ENCODE measurements around the gene DNAJB7. TPM values are rescaled to one million over a fixed set of nuclear protein-coding genes. Genes with fewer than 3 reads are reported as not detected.

The DNAJB7 gene
- total and polyA plus RNA-seq, 9 donors: not detected

GRCh38 chr22:40894417-40894816 is 32.5 kb upstream of the DNAJB7 start:
- H3K36me3 ChIP-seq: no peaks in the 10 kb centered on the region
- no peak overlapping the region for H3K4me3 ChIP-seq
- no peaks in the 10 kb centered on the region for H3K9me3 ChIP-seq
- DNase-seq: no peak
- no peak overlapping the region for H3K27ac ChIP-seq
- 95% methylated on average over 4 of the region's 4 CpGs for WGBS, 3 donors
- no peaks in the 10 kb centered on the region for H3K4me1 ChIP-seq (ENCODE audit: insufficient read depth)
- no peaks in the 10 kb centered on the region for H3K27me3 ChIP-seq
- TF ChIP-seq, protein P1, sequence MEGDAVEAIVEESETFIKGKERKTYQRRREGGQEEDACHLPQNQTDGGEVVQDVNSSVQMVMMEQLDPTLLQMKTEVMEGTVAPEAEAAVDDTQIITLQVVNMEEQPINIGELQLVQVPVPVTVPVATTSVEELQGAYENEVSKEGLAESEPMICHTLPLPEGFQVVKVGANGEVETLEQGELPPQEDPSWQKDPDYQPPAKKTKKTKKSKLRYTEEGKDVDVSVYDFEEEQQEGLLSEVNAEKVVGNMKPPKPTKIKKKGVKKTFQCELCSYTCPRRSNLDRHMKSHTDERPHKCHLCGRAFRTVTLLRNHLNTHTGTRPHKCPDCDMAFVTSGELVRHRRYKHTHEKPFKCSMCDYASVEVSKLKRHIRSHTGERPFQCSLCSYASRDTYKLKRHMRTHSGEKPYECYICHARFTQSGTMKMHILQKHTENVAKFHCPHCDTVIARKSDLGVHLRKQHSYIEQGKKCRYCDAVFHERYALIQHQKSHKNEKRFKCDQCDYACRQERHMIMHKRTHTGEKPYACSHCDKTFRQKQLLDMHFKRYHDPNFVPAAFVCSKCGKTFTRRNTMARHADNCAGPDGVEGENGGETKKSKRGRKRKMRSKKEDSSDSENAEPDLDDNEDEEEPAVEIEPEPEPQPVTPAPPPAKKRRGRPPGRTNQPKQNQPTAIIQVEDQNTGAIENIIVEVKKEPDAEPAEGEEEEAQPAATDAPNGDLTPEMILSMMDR (IDR thresholded peaks at IDR 0.05): no peak
- no peak for TF ChIP-seq EP300 (IDR thresholded peaks at IDR 0.05)
- no peak for TF ChIP-seq POLR2A (IDR thresholded peaks at IDR 0.05)
- intact Hi-C loops (cut with DNase I): no loop called here

- Histone ChIP-seq H3K36me3 (no peaks in the 10 kb centered on the region), H3K9me3 (no peaks in the 10 kb centered on the region), H3K4me3 (no peak overlapping the region), H3K4me1 (ENCODE audit: insufficient read depth) (no peaks in the 10 kb centered on the region), H3K27me3 (no peaks in the 10 kb centered on the region), H3K27ac (no peak overlapping the region)
- TF ChIP-seq POLR2A (IDR thresholded peaks at IDR 0.05) (no peak), EP300 (IDR thresholded peaks at IDR 0.05) (no peak)
- TF ChIP-seq, protein P1 (IDR thresholded peaks at IDR 0.05): no peak
- DNase-seq: no peak
- intact Hi-C loops (cut with DNase I): no loop called here
- WGBS, 3 donors: 80 to 91% (median 86%) methylated on average over 3 of the region's 3 CpGs
These were observed 29.0 kb upstream of the DNAJB7 start for GRCh38 chr22:40890881-40891280.

DNA sequence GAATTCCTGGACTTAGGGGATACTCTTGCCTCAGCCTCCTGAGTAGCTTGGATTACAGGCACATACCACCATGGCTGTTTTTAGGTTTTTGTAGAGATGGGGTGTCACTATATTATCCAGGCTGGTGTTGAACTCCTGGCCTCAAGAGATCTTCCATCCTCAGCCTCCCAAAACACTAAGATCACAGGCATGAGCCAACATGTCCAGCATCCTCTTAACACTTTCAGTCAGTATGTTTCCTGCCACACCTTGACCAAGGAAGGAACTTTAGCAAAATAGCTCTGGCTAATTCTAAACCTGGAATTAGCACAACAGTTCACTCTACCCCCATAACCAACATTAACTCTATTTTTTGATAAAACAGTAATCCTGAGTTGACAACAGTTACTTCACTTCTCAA is 27.2 kb upstream of the DNAJB7 start:
- Histone ChIP-seq H3K27me3 (no peaks in the 10 kb centered on the region), H3K4me3 (no peak overlapping the region), H3K9me3 (no peaks in the 10 kb centered on the region), H3K27ac (no peak overlapping the region), H3K36me3 (no peaks in the 10 kb centered on the region), H3K4me1 (ENCODE audit: insufficient read depth) (no peaks in the 10 kb centered on the region)
- TF ChIP-seq, protein P1 (IDR thresholded peaks at IDR 0.05): no peak
- TF ChIP-seq EP300 (IDR thresholded peaks at IDR 0.05): no peak
- no peak for TF ChIP-seq POLR2A (IDR thresholded peaks at IDR 0.05)
- intact Hi-C loops (cut with DNase I): no loop called here
- DNase-seq: no peak

GRCh38 chr22:40878922-40879321 is 17.0 kb upstream of the DNAJB7 start:
- intact Hi-C loops (cut with DNase I): no loop called here
- WGBS, 3 donors: 66 to 73% (median 66%) methylated on average over 2 of the region's 2 CpGs
- no peak overlapping the region for H3K4me3 ChIP-seq
- no peak overlapping the region for H3K27ac ChIP-seq
- H3K4me1 ChIP-seq (ENCODE audit: insufficient read depth): no peaks in the 10 kb centered on the region
- TF ChIP-seq POLR2A (IDR thresholded peaks at IDR 0.05): no peak
- TF ChIP-seq, protein P1 (IDR thresholded peaks at IDR 0.05): no peak
- DNase-seq: no peak
- H3K36me3 ChIP-seq: no peaks in the 10 kb centered on the region
- H3K9me3 ChIP-seq: no peaks in the 10 kb centered on the region
- H3K27me3 ChIP-seq: no peaks in the 10 kb centered on the region

- 44 to 54% (median 52%) methylated on average over 3 of the region's 3 CpGs for WGBS, 3 donors
- H3K36me3 ChIP-seq: no peaks in the 10 kb centered on the region
- no peaks in the 10 kb centered on the region for H3K4me1 ChIP-seq (ENCODE audit: insufficient read depth)
- no peak for DNase-seq
- H3K4me3 ChIP-seq: no peak overlapping the region
- intact Hi-C loops (cut with DNase I): no loop called here
- H3K27ac ChIP-seq: no peak overlapping the region
- no peaks in the 10 kb centered on the region for H3K27me3 ChIP-seq
- TF ChIP-seq, protein P1 (IDR thresholded peaks at IDR 0.05): no peak
- TF ChIP-seq EP300 (IDR thresholded peaks at IDR 0.05) (no peak), POLR2A (IDR thresholded peaks at IDR 0.05) (no peak)
- no peaks in the 10 kb centered on the region for H3K9me3 ChIP-seq
These were observed 15.6 kb upstream of the DNAJB7 start for GRCh38 chr22:40877488-40877887.

Data from ovary (tissue), 9 donors.